ENCODE data around the gene TMEM203.

Gene TMEM203

GRCh38 chr9:137193771-137194170 lies 11.7 kb downstream of the TMEM203 start:
- DNase-seq (ENCODE audit: low read depth) = no peak

DNA sequence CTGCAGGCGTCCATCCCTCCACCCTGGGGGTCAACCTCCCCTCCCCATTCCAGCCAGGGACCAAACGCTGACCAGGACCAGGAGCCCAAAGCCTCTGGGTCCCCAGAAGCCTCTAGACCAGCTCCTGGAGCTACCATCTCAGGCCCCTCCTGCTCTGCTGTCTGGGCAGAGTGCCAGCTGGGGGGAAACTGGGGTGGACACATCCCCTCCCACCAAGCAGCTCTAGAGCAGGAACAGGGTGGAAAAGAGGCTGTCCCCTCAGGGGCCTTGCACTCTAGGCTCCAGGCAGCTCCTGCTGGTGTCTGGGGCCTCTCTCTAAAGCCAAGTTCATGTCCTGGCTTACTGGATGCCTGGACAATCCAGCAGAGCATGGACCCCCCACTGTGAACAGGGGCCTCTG lies 12.6 kb downstream of the TMEM203 start:
- no peak for DNase-seq (ENCODE audit: low read depth)

GRCh38 chr9:137192448-137192780 lies 13.0 kb downstream of the TMEM203 start:
- no peak for DNase-seq (ENCODE audit: low read depth)

DNA sequence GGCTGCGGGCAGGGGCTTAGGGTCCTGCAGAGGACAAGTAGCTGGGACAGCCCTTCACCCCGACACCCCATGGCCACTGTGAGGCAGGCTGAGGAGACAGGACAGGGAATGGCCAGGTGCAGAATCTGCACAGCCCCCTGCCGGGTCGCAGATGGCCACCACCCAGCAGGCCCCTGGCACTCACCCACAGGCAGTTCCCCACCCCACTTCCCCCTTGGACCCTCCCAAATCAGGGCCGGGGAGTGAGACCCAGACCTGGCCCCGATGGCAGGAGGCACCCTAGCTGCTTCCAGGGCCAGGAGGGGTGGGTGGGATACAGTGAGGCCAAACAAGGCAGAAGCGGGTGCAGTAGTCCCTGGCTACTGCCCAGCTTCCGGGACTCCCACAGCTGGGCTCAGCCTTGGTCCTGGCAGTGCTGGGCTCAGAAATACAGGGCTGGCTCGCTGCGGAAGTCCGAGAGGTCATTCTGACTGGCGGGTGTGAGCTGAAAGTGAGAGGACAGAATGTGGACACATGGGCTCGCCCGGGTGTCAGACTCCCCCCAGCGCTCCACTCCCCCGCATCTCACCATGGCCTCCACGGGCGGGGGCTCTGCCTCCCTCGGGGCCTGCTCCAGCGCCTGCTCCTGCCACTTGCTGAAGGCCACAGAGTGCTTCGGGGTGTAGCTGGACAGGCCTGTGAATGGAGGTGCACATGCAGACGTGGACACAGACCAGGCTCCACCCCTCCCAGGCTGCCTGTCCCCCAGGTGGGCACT lies 13.6 kb downstream of the TMEM203 start:
- DNase-seq (ENCODE audit: low read depth) = no peak

DNA sequence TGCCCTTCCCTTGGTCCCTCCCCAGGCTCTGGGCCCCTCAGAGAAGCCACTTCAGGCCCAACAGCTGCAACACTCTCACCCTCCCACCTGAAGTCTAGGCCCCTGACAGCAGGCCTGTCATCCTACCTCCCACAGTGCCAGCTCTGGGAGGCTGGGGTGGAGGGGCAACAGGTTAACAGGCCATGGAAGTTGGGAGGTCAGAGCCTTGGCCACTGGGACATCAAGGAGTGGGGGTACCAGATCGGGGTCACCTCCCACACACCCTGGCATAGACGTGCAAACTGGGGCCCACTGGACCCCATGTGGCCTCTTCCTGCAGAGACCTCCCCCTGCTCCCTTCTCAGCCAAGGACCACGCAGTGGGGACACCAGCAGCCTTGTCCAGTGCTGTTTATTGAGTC lies 14.2 kb downstream of the TMEM203 start:
- DNase-seq (ENCODE audit: low read depth) = no peak

GRCh38 chr9:137190315-137190856 lies 15.1 kb downstream of the TMEM203 start:
- no peak for DNase-seq (ENCODE audit: low read depth)

- DNase-seq (ENCODE audit: low read depth) = no peak
Measured at GRCh38 chr9:137189297-137190295, 15.9 kb downstream of the TMEM203 start.

GRCh38 chr9:137188490-137189296 lies 16.8 kb downstream of the TMEM203 start, which contains the start of the genes ANAPC2 and SSNA1:
Gene ANAPC2, minus strand, starts transcription at chr9:137188560. Its CDS starts 28 bp downstream, at chr9:137188532.
Gene SSNA1, plus strand, starts transcription at chr9:137188676. Its CDS starts 51 bp downstream, at chr9:137188727.
- peak; percentile 94 for DNase-seq (ENCODE audit: low read depth)

DNA sequence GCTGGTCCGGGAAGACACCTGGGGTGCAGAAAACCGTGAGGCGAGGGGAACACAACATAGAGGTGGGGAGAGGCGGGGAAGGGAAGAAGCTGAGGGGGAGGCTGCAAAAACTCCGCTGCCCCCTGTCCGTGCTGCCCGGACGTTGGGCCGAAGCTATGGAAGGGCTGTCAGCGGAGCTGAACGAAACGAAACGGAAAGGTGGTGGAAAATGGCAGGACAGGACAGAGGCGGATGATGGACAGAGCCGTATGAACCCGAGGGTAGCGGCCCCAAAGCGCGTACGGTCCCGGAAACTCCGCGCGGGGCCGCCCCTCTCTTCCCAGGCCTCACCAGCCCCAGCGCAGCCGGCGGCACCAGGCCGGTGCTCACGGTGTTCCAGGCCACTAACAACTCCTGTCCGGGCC lies 17.4 kb downstream of the TMEM203 start:
- no peak for DNase-seq (ENCODE audit: low read depth)

DNA sequence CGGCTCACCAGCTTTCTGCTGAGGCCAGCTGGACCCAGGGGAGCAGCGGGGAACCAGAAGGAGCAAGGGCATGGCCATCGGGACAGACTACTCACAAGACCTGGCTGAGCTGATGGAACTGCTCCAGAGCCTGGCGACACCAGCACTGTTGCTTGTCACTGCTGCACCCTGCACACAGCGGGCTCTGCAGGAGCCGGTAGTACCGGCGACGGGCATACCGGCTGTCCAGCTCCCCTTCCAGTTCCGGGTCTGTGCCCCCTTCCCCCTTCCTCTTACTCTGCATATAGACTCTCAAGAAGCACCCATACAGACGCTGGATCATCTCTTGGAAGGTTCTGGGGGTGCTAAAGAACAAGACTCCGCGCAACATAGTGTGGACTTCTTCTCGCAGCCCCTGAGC lies 18.1 kb downstream of the TMEM203 start:
- DNase-seq (ENCODE audit: low read depth) = no peak

GRCh38 chr9:137186385-137186784 lies 19.1 kb downstream of the TMEM203 start:
- DNase-seq (ENCODE audit: low read depth) = no peak

GRCh38 chr9:137185921-137186320 lies 19.5 kb downstream of the TMEM203 start:
- DNase-seq (ENCODE audit: low read depth) = no peak

- DNase-seq (ENCODE audit: low read depth) = no peak
Measured at GRCh38 chr9:137184881-137185660, 20.4 kb downstream of the TMEM203 start.

DNA sequence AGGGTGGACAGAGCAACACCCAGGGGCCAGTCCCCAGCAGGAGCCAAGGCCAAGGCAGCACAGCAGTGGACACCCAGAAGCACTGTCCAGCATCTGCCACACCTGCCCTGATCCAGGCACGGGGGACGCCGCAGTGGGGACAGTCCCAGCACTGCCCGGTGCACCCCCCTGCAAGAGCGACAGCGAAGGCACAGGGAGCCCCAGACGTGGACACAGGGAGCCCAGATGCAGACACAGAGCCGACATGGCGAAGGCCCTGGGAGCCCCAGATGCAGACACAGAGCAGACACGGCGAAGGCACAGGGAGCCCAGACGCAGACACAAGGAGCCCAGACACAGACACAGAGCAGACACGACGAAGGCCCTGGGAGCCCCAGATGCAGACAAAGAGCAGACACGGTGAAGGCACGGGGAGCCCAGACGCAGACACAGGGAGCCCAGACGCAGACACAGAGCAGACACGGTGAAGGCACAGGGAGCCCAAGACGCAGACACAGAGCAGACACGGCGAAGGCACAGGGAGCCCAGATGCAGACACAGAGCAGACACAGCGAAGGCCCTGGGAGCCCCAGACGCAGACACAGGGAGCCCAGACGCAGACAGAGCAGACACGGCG lies 21.4 kb downstream of the TMEM203 start:
- no peak for DNase-seq (ENCODE audit: low read depth)

- no peak for DNase-seq (ENCODE audit: low read depth)
Measured at GRCh38 chr9:137182836-137183235, 22.6 kb downstream of the TMEM203 start.

DNA sequence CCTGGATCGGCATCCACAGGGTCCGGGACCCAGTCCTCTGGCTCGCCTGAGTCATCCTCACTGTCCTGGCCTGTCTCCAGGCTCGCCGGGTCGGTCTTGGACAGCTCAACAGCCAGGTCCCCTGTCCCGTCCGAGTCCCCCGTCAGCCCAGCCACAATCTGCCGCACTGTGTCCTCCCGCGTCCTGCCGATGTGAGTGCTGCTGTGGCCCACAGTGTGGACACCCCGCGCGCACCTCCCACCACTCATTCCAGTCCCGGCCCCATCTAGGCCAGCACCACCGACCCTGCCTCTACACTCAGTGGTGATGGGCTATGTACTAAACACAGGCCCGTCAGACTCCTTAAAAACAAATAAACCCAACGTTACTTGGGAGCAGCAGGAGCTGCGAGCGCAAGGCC lies 23.8 kb downstream of the TMEM203 start:
- no peak for DNase-seq (ENCODE audit: low read depth)

DNA sequence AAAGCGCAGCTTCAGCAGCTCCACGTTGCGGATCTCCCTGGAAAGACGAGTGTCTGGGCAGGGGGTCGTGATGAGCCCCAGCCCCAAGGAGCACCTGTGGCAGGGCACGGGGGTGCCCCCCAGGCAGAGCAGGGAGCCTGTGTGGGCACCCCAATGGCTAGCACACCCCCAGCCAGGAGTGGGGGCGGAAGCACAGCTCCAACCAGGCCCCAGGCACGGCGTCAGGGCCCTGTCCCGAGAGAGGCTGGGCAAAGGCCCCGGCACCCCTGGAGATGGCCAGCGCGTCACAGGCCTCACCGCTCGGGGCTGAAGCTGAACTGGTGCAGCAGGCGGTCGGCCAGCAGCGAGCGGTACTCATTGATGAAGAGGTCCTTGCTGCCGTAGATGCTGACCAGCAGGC lies 25.0 kb downstream of the TMEM203 start:
- no peak for DNase-seq (ENCODE audit: low read depth)

DNA sequence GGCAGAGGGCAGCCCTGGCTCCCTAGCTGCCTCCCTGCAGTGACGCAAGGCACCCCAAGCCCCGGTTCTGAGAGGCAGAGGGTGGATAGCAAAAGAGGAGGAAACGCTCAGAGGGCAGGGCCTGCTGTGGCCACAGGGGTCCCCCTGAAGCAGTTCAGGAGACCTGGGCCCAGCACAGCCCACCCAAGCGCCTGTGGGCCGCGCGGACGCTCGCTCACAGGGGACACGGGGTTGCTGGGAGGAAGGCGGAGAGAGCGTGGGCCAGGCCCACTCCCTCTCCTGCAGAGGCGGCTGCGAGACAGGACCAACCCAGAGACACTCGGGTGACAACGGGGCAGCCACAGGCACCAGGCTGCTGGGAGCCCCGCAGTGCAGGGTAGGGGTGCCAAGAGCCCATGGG lies 25.7 kb downstream of the TMEM203 start:
- no peak for DNase-seq (ENCODE audit: low read depth)

DNA sequence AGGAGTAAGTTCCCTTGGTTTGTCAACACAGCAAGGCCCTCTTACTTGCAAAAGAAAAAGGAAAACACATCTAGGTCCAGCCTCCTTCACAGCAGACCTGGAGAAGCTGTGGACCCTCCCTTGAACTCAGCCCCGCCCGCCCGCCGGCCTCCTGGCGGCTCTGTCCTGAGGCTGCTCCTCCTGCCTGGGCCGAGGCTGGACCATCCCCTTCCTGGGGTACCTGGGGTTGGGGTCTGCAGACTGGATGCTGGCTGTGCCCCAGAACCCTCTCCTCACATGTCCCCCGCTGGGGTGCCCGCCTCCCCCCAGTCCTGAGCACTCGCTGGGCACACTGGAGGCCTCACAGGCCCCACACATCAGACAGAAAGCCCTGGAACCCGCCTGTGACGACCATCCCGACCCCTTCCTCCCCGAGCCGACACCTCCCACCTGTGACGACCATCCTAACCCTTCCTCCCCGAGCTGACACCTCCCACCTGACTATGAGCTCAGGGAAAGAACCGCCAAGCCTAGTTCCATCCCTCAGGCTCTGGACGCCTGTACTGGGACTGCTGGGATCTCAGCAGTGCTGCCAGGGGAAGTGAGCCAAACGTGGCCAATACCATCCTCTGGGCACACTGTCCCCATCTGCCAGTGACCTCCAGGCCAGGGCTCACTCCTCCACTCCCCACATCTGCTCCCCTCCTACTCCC lies 26.4 kb downstream of the TMEM203 start:
- DNase-seq (ENCODE audit: low read depth) = no peak

Data from CMK (cell line).